H9 (cell line): ENCODE data around the gene ETV5. TPM values are rescaled to one million over a fixed set of nuclear protein-coding genes. Genes with fewer than 3 reads are reported as not detected.

Experiments
- DNase-seq: peaks from one replicate; pipeline ENCODE4 v3.0.0-alpha.2; 2017
- H2AFZ ChIP-seq: one replicate; pipeline ENCODE4 v1.6.1; 2013; ENCODE audit warnings: mild to moderate bottlenecking, low read length, control low read depth, moderate library complexity
- H2AK5ac ChIP-seq: 2 replicates; pipeline ENCODE4 v1.6.1; 2013; ENCODE audit warnings: low read length, control low read depth, mixed read lengths; ENCODE audit not compliant: insufficient read length
- H2BK120ac ChIP-seq: one replicate; pipeline ENCODE4 v1.6.1; 2013; ENCODE audit warnings: low read depth, mild to moderate bottlenecking, low read length, control low read depth, inconsistent platforms; ENCODE audit not compliant: poor library complexity, severe bottlenecking
- H2BK12ac ChIP-seq: 2 replicates; pipeline ENCODE4 v1.6.1; 2013; ENCODE audit warnings: low read length, control low read depth, mixed read lengths, low read depth; ENCODE audit not compliant: insufficient read length
- H2BK15ac ChIP-seq: 2 replicates; pipeline ENCODE4 v1.6.1; 2013; ENCODE audit warnings: low read depth, low read length, control low read depth
- H2BK20ac ChIP-seq: one replicate; pipeline ENCODE4 v1.6.1; 2013; ENCODE audit warnings: low read depth, mild to moderate bottlenecking, low read length, control low read depth, inconsistent platforms; ENCODE audit not compliant: poor library complexity, severe bottlenecking
- H2BK5ac ChIP-seq: 2 replicates; pipeline ENCODE4 v1.6.1; 2013; ENCODE audit warnings: low read length, control low read depth, mixed read lengths; ENCODE audit not compliant: insufficient read length
- H3K14ac ChIP-seq: 2 replicates; pipeline ENCODE4 v1.6.1; 2013; ENCODE audit warnings: low read length, control low read depth; ENCODE audit not compliant: insufficient read depth
- H3K18ac ChIP-seq: 2 replicates; pipeline ENCODE4 v1.6.1; 2013; ENCODE audit warnings: low read depth, mild to moderate bottlenecking, mixed read lengths, low read length, control low read depth; ENCODE audit not compliant: insufficient read length
- H3K23ac ChIP-seq: 2 replicates; pipeline ENCODE4 v1.6.1; 2013; ENCODE audit warnings: low read length, control low read depth, mixed read lengths, low read depth; ENCODE audit not compliant: insufficient read length
- H3K23me2 ChIP-seq: 2 replicates; pipeline ENCODE4 v1.6.1; 2013; ENCODE audit warnings: low read depth, mild to moderate bottlenecking, mixed read lengths, low read length, control low read depth; ENCODE audit not compliant: insufficient read length, poor library complexity, severe bottlenecking
- H3K27ac ChIP-seq: 2 replicates; pipeline ENCODE4 v1.5.1; 2013; ENCODE audit warnings: low read length, control low read depth, mixed read lengths, low read depth; ENCODE audit not compliant: insufficient read length
- H3K27me3 ChIP-seq: 2 replicates; pipeline ENCODE4 v1.6.1; 2013; ENCODE audit warnings: low read length, control low read depth, inconsistent platforms; ENCODE audit not compliant: insufficient read depth
- H3K4ac ChIP-seq: 2 replicates; pipeline ENCODE4 v1.6.1; 2013; ENCODE audit warnings: low read depth, mild to moderate bottlenecking, control low read depth, inconsistent platforms, low read length, moderate library complexity
- H3K4me1 ChIP-seq: 2 replicates; pipeline ENCODE4 v1.6.1; 2013; ENCODE audit warnings: low read length, control low read depth, inconsistent platforms; ENCODE audit not compliant: insufficient read depth
- H3K4me2 ChIP-seq: 2 replicates; pipeline ENCODE4 v1.6.1; 2013; ENCODE audit warnings: low read length, control low read depth, mixed read lengths; ENCODE audit not compliant: insufficient read length, insufficient read depth
- H3K56ac ChIP-seq: 2 replicates; pipeline ENCODE4 v1.6.1; 2013; ENCODE audit warnings: low read depth, mild to moderate bottlenecking, mixed read lengths, low read length, control low read depth; ENCODE audit not compliant: insufficient read length
- H3K79me1 ChIP-seq: 2 replicates; pipeline ENCODE4 v1.6.1; 2013; ENCODE audit warnings: low read depth, mild to moderate bottlenecking, moderate library complexity, low read length, control low read depth, inconsistent platforms; ENCODE audit not compliant: insufficient read depth, poor library complexity, severe bottlenecking
- H3K79me2 ChIP-seq: 2 replicates; pipeline ENCODE4 v1.6.1; 2013; ENCODE audit warnings: low read length, control low read depth, inconsistent platforms; ENCODE audit not compliant: insufficient read depth
- H3K9ac ChIP-seq: 2 replicates; pipeline ENCODE4 v1.6.1; 2013; ENCODE audit warnings: low read length, control low read depth, mixed read lengths; ENCODE audit not compliant: insufficient read length; ENCODE audit errors: extremely low read depth
- H3K9me3 ChIP-seq: one replicate; pipeline ENCODE4 v1.6.1; 2013; ENCODE audit warnings: low read depth, low read length, inconsistent platforms; ENCODE audit not compliant: control insufficient read depth
- H3T11ph ChIP-seq: one replicate; pipeline ENCODE4 v1.6.1; 2013; ENCODE audit warnings: mild to moderate bottlenecking, low read length, control low read depth, inconsistent platforms
- H4K20me1 ChIP-seq: one replicate; pipeline ENCODE4 v1.6.1; 2013; ENCODE audit not compliant: control insufficient read depth, insufficient read length, insufficient read depth
- H4K5ac ChIP-seq: 2 replicates; pipeline ENCODE4 v1.6.1; 2013; ENCODE audit warnings: low read depth, mild to moderate bottlenecking, mixed read lengths, low read length, control low read depth; ENCODE audit not compliant: insufficient read length
- H4K8ac ChIP-seq: replicated peaks from 2 replicates; pipeline ENCODE4 v1.6.1; 2013; ENCODE audit warnings: low read length, control low read depth, mixed read lengths, low read depth; ENCODE audit not compliant: insufficient read length
- H4K91ac ChIP-seq: 2 replicates; pipeline ENCODE4 v1.6.1; 2013; ENCODE audit warnings: low read depth, mild to moderate bottlenecking, moderate library complexity, mixed read lengths, low read length, control low read depth; ENCODE audit not compliant: insufficient read length
- H3K27ac Mint-ChIP-seq, 3 experiments: 2 replicates in 2 of 3; 3 replicates in 1 of 3; pipeline ENCODE4 v1.8.0; 2020 to 2021; ENCODE audit warnings: mixed read lengths in 3 of 3, mild to moderate bottlenecking in 1 of 3, moderate library complexity in 1 of 3
- H3K27me3 Mint-ChIP-seq: 2 replicates; pipeline ENCODE4 v1.8.0; 2021; ENCODE audit warnings: low read depth, mild to moderate bottlenecking, moderate library complexity, mixed read lengths
- H3K36me3 Mint-ChIP-seq, 3 experiments: 2 replicates in 2 of 3; 3 replicates in 1 of 3; pipeline ENCODE4 v1.8.0; 2020 to 2021; ENCODE audit warnings: low read depth in 3 of 3, mixed read lengths in 3 of 3; ENCODE audit not compliant: insufficient read depth in 1 of 3
- H3K4me1 Mint-ChIP-seq, 2 experiments: 2 replicates each; pipeline ENCODE4 v1.8.0; 2020; ENCODE audit warnings: mixed read lengths in 2 of 2
- H3K4me3 Mint-ChIP-seq, 2 experiments: 2 replicates in 1 of 2; 3 replicates in 1 of 2; pipeline ENCODE4 v1.8.0; 2020 to 2021; ENCODE audit warnings: mild to moderate bottlenecking in 2 of 2, mixed read lengths in 2 of 2, moderate library complexity in 1 of 2
- H3K9me3 Mint-ChIP-seq, 2 experiments: 2 replicates in 1 of 2; 3 replicates in 1 of 2; pipeline ENCODE4 v1.8.0; 2020; ENCODE audit warnings: mild to moderate bottlenecking in 2 of 2, mixed read lengths in 2 of 2, moderate library complexity in 1 of 2
- WGBS: extraction: QIAGEN DNeasy Blood & Tissue Kit; methylation state at CpG from one replicate; pipeline ENCODE4 v1.1.7; 2013; ENCODE audit warnings: missing lambda C conversion rate, low lambda C conversion rate, mixed read lengths; ENCODE audit not compliant: insufficient read length; ENCODE audit errors: extremely low coverage; 5-methylcytosine and 5-hydroxymethylcytosine counted together
- total RNA-seq: library from RNA; stranded (reverse); gene quantifications from 2 replicates; pipeline ENCODE4 v1.2.1, GENCODE V29; 2021
- TF ChIP-seq, protein P1 (sequence below): fragments of 200-600 bp; sonication (generic); conservative IDR thresholded peaks from 3 replicates; pipeline ENCODE4 v1.8.0; 2021; ENCODE audit warnings: antibody characterized with exemption, mild to moderate bottlenecking

Gene ETV5
- total RNA-seq, 1 experiment from 2014 or later, result 7.7 TPM

DNA sequence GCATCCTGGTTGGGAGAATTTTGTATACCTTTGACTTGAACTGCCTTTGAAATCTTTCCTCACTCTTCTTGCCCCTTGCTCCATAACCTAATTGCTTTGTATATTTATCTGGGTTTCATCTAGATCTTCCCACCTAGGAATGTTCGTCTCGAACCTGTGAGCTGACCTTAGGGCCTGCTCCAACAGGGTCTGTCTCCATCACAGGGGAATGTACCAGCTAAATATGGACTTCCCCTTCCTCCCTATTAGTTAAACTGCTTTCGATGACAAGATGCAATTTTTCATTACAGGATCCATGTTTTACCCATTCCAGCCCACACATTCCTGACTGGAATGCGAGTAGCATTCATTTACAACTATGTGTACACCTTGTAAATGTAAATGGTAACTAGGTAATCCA lies 10.6 kb upstream of the ETV5 start:
- no peak overlapping the region for H3T11ph ChIP-seq
- no peak overlapping the region for H4K5ac ChIP-seq
- H2BK12ac ChIP-seq, result no peak overlapping the region
- H3K27ac Mint-ChIP-seq, result no peak overlapping the region; a peak in 1 of 7 replicates
- no peak overlapping the region for H3K56ac ChIP-seq
- H2BK20ac ChIP-seq, result no peak overlapping the region
- H3K79me2 ChIP-seq, result no peaks in the 10 kb centered on the region
- no peak overlapping the region for H2AK5ac ChIP-seq
- no peak overlapping the region for H3K18ac ChIP-seq
- H3K4ac ChIP-seq, result no peak overlapping the region
- no peak overlapping the region for H2BK5ac ChIP-seq
- H3K23me2 ChIP-seq, result no peaks in the 10 kb centered on the region
- no peak overlapping the region for H3K9ac ChIP-seq
- H4K20me1 ChIP-seq, result no peaks in the 10 kb centered on the region
- peaks cover 30 to 43% of the 10 kb centered on the region in 2 experiments for H3K4me1 Mint-ChIP-seq
- H3K4me2 ChIP-seq, result no peak overlapping the region
- H3K9me3 Mint-ChIP-seq, result no peaks in the 10 kb centered on the region
- no peak for DNase-seq
- H4K91ac ChIP-seq, result no peak overlapping the region
- peaks cover 81% of the 10 kb centered on the region for H3K27me3 Mint-ChIP-seq
- no peaks in the 10 kb centered on the region for H3K79me1 ChIP-seq
- no peaks in the 10 kb centered on the region for H3K36me3 Mint-ChIP-seq
- H3K9me3 ChIP-seq, result no peaks in the 10 kb centered on the region
- no peak overlapping the region for H3K27ac ChIP-seq
- no peak overlapping the region for H4K8ac ChIP-seq
- no peak overlapping the region for H3K4me3 Mint-ChIP-seq
- H3K23ac ChIP-seq, result no peak overlapping the region
- TF ChIP-seq, protein P1, sequence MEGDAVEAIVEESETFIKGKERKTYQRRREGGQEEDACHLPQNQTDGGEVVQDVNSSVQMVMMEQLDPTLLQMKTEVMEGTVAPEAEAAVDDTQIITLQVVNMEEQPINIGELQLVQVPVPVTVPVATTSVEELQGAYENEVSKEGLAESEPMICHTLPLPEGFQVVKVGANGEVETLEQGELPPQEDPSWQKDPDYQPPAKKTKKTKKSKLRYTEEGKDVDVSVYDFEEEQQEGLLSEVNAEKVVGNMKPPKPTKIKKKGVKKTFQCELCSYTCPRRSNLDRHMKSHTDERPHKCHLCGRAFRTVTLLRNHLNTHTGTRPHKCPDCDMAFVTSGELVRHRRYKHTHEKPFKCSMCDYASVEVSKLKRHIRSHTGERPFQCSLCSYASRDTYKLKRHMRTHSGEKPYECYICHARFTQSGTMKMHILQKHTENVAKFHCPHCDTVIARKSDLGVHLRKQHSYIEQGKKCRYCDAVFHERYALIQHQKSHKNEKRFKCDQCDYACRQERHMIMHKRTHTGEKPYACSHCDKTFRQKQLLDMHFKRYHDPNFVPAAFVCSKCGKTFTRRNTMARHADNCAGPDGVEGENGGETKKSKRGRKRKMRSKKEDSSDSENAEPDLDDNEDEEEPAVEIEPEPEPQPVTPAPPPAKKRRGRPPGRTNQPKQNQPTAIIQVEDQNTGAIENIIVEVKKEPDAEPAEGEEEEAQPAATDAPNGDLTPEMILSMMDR, result no peak
- H2AFZ ChIP-seq, result no peak overlapping the region
- no peaks in the 10 kb centered on the region; the same call in 1 of the 2 replicates for H3K27me3 ChIP-seq
- peaks cover 10% of the 10 kb centered on the region; the same call in 1 of the 2 replicates for H3K4me1 ChIP-seq
- H2BK15ac ChIP-seq, result no peak overlapping the region
- H2BK120ac ChIP-seq, result no peak overlapping the region
- H3K14ac ChIP-seq, result no peak overlapping the region
- WGBS, result no CpG with 5 or more reads among the region's 4 CpGs
